Neuronal stem cell (in vitro differentiated cells): Measurements from ENCODE around the gene CCDC15.

Source experiments
- DNase-seq: peaks from one replicate; pipeline ENCODE4 v3.0.0-alpha.2; 2013; ENCODE audit warnings: low spot score
- H2AFZ ChIP-seq: one replicate; pipeline ENCODE4 v1.6.1; 2013; ENCODE audit warnings: mild to moderate bottlenecking, low read length, inconsistent platforms
- H2AK5ac ChIP-seq: 2 replicates; pipeline ENCODE4 v1.6.1; 2013; ENCODE audit warnings: low read depth, mild to moderate bottlenecking, inconsistent platforms, low read length, moderate library complexity, mixed read lengths
- H2BK120ac ChIP-seq: 2 replicates; pipeline ENCODE4 v1.6.1; 2013; ENCODE audit warnings: low read depth, mild to moderate bottlenecking, inconsistent platforms, low read length, moderate library complexity, mixed read lengths
- H2BK12ac ChIP-seq: one replicate; pipeline ENCODE4 v1.6.1; 2013; ENCODE audit warnings: low read length, inconsistent platforms
- H2BK15ac ChIP-seq: 2 replicates; pipeline ENCODE4 v1.6.1; 2013; ENCODE audit warnings: mild to moderate bottlenecking, low read length, inconsistent platforms, mixed read lengths
- H2BK5ac ChIP-seq: one replicate; pipeline ENCODE4 v1.6.1; 2013; ENCODE audit warnings: inconsistent platforms, mild to moderate bottlenecking, low read length, moderate library complexity
- H3K14ac ChIP-seq: one replicate; pipeline ENCODE4 v1.6.1; 2013; ENCODE audit warnings: low read length, inconsistent platforms
- H3K18ac ChIP-seq: 2 replicates; pipeline ENCODE4 v1.6.1; 2013; ENCODE audit warnings: low read length, inconsistent platforms
- H3K23ac ChIP-seq: 2 replicates; pipeline ENCODE4 v1.6.1; 2013; ENCODE audit warnings: low read depth, mild to moderate bottlenecking, mixed read lengths, low read length, inconsistent platforms; ENCODE audit not compliant: poor library complexity
- H3K27ac ChIP-seq: replicated peaks from 3 replicates; pipeline ENCODE4 v1.5.1; 2013; ENCODE audit warnings: low read length, inconsistent platforms
- H3K27me3 ChIP-seq, 3 experiments: 2 replicates each; pipeline ENCODE4 v1.6.1; 2013; ENCODE audit warnings: low read length in 3 of 3, mild to moderate bottlenecking in 2 of 3, inconsistent platforms in 1 of 3, low read depth in 1 of 3, mixed read lengths in 1 of 3, moderate library complexity in 1 of 3; ENCODE audit not compliant: control insufficient read depth in 3 of 3, insufficient read depth in 3 of 3
- H3K36me3 ChIP-seq, 2 donors: replicated peaks in 1 of 2; 2 replicates each; pipeline ENCODE4 v1.6.1; 2013; ENCODE audit warnings: low read length in 2 of 2; ENCODE audit not compliant: control insufficient read depth in 2 of 2, insufficient read depth in 2 of 2
- H3K4ac ChIP-seq: 2 replicates; pipeline ENCODE4 v1.6.1; 2013; ENCODE audit warnings: inconsistent platforms, mild to moderate bottlenecking, low read length, moderate library complexity
- H3K4me1 ChIP-seq, 2 donors: 1 replicate in 1 of 2; 2 replicates in 1 of 2; pipeline ENCODE4 v1.6.1; 2013; ENCODE audit warnings: low read length in 2 of 2, low read depth in 1 of 2; ENCODE audit not compliant: control insufficient read depth in 2 of 2, insufficient read depth in 1 of 2
- H3K4me2 ChIP-seq: one replicate; pipeline ENCODE4 v1.6.1; 2013; ENCODE audit warnings: mild to moderate bottlenecking, low read length, inconsistent platforms; ENCODE audit not compliant: insufficient read depth, poor library complexity, severe bottlenecking
- H3K4me3 ChIP-seq, 2 donors: 2 replicates each; pipeline ENCODE4 v1.5.1; 2013; ENCODE audit warnings: low read length in 2 of 2, mild to moderate bottlenecking in 2 of 2, inconsistent platforms in 1 of 2, moderate library complexity in 1 of 2
- H3K79me1 ChIP-seq: one replicate; pipeline ENCODE4 v1.6.1; 2013; ENCODE audit warnings: low read depth, mild to moderate bottlenecking, inconsistent platforms, low read length, moderate library complexity
- H3K9ac ChIP-seq: one replicate; pipeline ENCODE4 v1.6.1; 2013; ENCODE audit warnings: mild to moderate bottlenecking, low read depth, low read length, inconsistent platforms; ENCODE audit not compliant: poor library complexity
- H3K9me3 ChIP-seq, 2 donors: replicated peaks in 1 of 2; 2 replicates each; pipeline versions ENCODE3 to v1.6.1; 2013; ENCODE audit warnings: low read length in 2 of 2, mild to moderate bottlenecking in 2 of 2, inconsistent platforms in 1 of 2, low read depth in 1 of 2, mixed read lengths in 1 of 2, moderate library complexity in 1 of 2; ENCODE audit not compliant: control insufficient read depth in 2 of 2, insufficient read depth in 1 of 2
- H4K8ac ChIP-seq: one replicate; pipeline ENCODE4 v1.6.1; 2013; ENCODE audit warnings: low read depth, mild to moderate bottlenecking, inconsistent platforms, low read length, moderate library complexity
- H4K91ac ChIP-seq: one replicate; pipeline ENCODE4 v1.6.1; 2013; ENCODE audit warnings: low read length, low read depth, mild to moderate bottlenecking, inconsistent platforms; ENCODE audit not compliant: poor library complexity
- WGBS, 2 donors: extraction: QIAGEN DNeasy Blood & Tissue Kit; methylation state at CpG; one replicate each; pipeline ENCODE4 v1.1.7; 2013; ENCODE audit warnings: missing lambda C conversion rate in 2 of 2, mixed read lengths in 1 of 2; ENCODE audit not compliant: insufficient read length in 2 of 2, insufficient replicate concordance in 1 of 2; ENCODE audit errors: extremely low coverage in 2 of 2; 5-methylcytosine and 5-hydroxymethylcytosine counted together

The CCDC15 gene

GRCh38 chr11:124937336-124937935 lies 16.6 kb upstream of the CCDC15 start:
- Histone ChIP-seq H3K79me1 (no peaks in the 10 kb centered on the region), H2AK5ac (no peak overlapping the region), H3K9me3 (no peaks in the 10 kb centered on the region), H2BK120ac (no peak overlapping the region), H3K4me1 (peaks cover 6 to 8% of the 10 kb centered on the region in 2 donors), H2BK12ac (no peak overlapping the region), H3K9ac (no peak overlapping the region), H3K23ac (no peak overlapping the region), H3K4me3 (no peak overlapping the region), H3K27me3 (peaks cover 0 to 36% (median 0%) of the 10 kb centered on the region in 3 experiments), H2BK5ac (no peak overlapping the region), H3K18ac (no peak overlapping the region), H3K4me2 (no peak overlapping the region), H2AFZ (no peak overlapping the region), H3K27ac (no peak overlapping the region), H2BK15ac (no peak overlapping the region), H3K4ac (no peak overlapping the region), H4K8ac (no peak overlapping the region), H4K91ac (no peak overlapping the region), H3K36me3 (no peaks in the 10 kb centered on the region), H3K14ac (no peak overlapping the region)
- WGBS, 2 donors: no CpG with 5 or more reads among the region's 3 CpGs
- no peak for DNase-seq

GRCh38 chr11:124938206-124938765 lies 15.7 kb upstream of the CCDC15 start:
- no peaks in the 10 kb centered on the region for H3K79me1 ChIP-seq
- peak overlapping the region; percentile 24 for H2AFZ ChIP-seq
- no peak overlapping the region for H4K8ac ChIP-seq
- H2BK5ac ChIP-seq: no peak overlapping the region
- H3K36me3 ChIP-seq: no peaks in the 10 kb centered on the region
- no peak overlapping the region for H3K18ac ChIP-seq
- WGBS, 2 donors: no CpG with 5 or more reads among the region's 6 CpGs
- no peak overlapping the region for H3K4me3 ChIP-seq
- H2BK15ac ChIP-seq: no peak overlapping the region
- no peak overlapping the region for H2AK5ac ChIP-seq
- no peak overlapping the region for H2BK120ac ChIP-seq
- H3K4me1 ChIP-seq: peaks cover 10 to 14% of the 10 kb centered on the region in 2 donors
- no peak overlapping the region for H3K14ac ChIP-seq
- H3K9ac ChIP-seq: no peak overlapping the region
- no peak for DNase-seq
- H2BK12ac ChIP-seq: no peak overlapping the region
- H3K27ac ChIP-seq: no peak overlapping the region
- H3K9me3 ChIP-seq: no peaks in the 10 kb centered on the region
- H3K4ac ChIP-seq: no peak overlapping the region
- H3K23ac ChIP-seq: no peak overlapping the region
- no peak overlapping the region for H3K4me2 ChIP-seq
- H3K27me3 ChIP-seq: peaks cover 0 to 35% (median 0%) of the 10 kb centered on the region in 3 experiments
- no peak overlapping the region for H4K91ac ChIP-seq

- peaks cover 10 to 18% of the 10 kb centered on the region in 2 donors for H3K4me1 ChIP-seq
Measured at GRCh38 chr11:124938970-124939369, 15.0 kb upstream of the CCDC15 start.

GRCh38 chr11:124941703-124942102 lies 12.3 kb upstream of the CCDC15 start:
- no peak overlapping the region for H3K4me2 ChIP-seq
- no peak overlapping the region for H2BK12ac ChIP-seq
- no CpG with 5 or more reads among the region's 1 CpG for WGBS, 2 donors
- no peak overlapping the region for H3K4ac ChIP-seq
- no peak overlapping the region for H4K91ac ChIP-seq
- H3K14ac ChIP-seq: no peak overlapping the region
- no peak overlapping the region for H2AFZ ChIP-seq
- no peak overlapping the region for H2BK5ac ChIP-seq
- H2BK120ac ChIP-seq: no peak overlapping the region
- no peak overlapping the region for H4K8ac ChIP-seq
- H2BK15ac ChIP-seq: no peak overlapping the region
- peaks cover 10 to 13% of the 10 kb centered on the region in 2 donors for H3K4me1 ChIP-seq
- H2AK5ac ChIP-seq: no peak overlapping the region
- no peaks in the 10 kb centered on the region for H3K79me1 ChIP-seq
- DNase-seq: no peak
- H3K27me3 ChIP-seq: peaks cover 0 to 11% (median 0%) of the 10 kb centered on the region in 3 experiments
- no peaks in the 10 kb centered on the region for H3K9me3 ChIP-seq
- H3K9ac ChIP-seq: no peak overlapping the region
- no peak overlapping the region for H3K27ac ChIP-seq
- no peak overlapping the region for H3K4me3 ChIP-seq
- H3K23ac ChIP-seq: no peak overlapping the region
- no peaks in the 10 kb centered on the region for H3K36me3 ChIP-seq
- H3K18ac ChIP-seq: no peak overlapping the region

More at GRCh38 chr11:124938970-124939369, 15.0 kb upstream of the CCDC15 start:
- no peak overlapping the region for H4K8ac ChIP-seq
- no peak overlapping the region for H2BK15ac ChIP-seq
- no peak overlapping the region for H3K4ac ChIP-seq
- H3K4me3 ChIP-seq: no peak overlapping the region
- no CpG with 5 or more reads among the region's 6 CpGs for WGBS, 2 donors
- no peak overlapping the region for H2BK12ac ChIP-seq
- H3K9ac ChIP-seq: no peak overlapping the region
- H2AK5ac ChIP-seq: no peak overlapping the region
- H3K23ac ChIP-seq: no peak overlapping the region
- H3K18ac ChIP-seq: no peak overlapping the region
- no peak for DNase-seq
- H3K27me3 ChIP-seq: peaks cover 0 to 28% (median 0%) of the 10 kb centered on the region in 3 experiments
- H3K79me1 ChIP-seq: no peaks in the 10 kb centered on the region
- no peak overlapping the region for H2BK120ac ChIP-seq
- H2BK5ac ChIP-seq: no peak overlapping the region
- no peak overlapping the region for H3K14ac ChIP-seq
- H3K4me2 ChIP-seq: no peak overlapping the region
- H4K91ac ChIP-seq: no peak overlapping the region
- H3K36me3 ChIP-seq: no peaks in the 10 kb centered on the region
- no peak overlapping the region for H2AFZ ChIP-seq
- H3K9me3 ChIP-seq: no peaks in the 10 kb centered on the region
- no peak overlapping the region for H3K27ac ChIP-seq
